ENCODE data around the gene MSH5. TPM values are rescaled to one million over a fixed set of nuclear protein-coding genes. Genes with fewer than 3 reads are reported as not detected.

MSH5 gene
- total RNA-seq, 1 donor from 2014 or later: 50.9 TPM

GRCh38 chr6:31705931-31706330 lies 33.9 kb upstream of the MSH5 start:
- Mint-ChIP-seq H3K27ac (no peak overlapping the region), H3K9me3 (no peaks in the 10 kb centered on the region), H3K4me1 (peaks cover 22% of the 10 kb centered on the region), H3K4me3 (no peak overlapping the region), H3K27me3 (ENCODE audit: insufficient read depth, low read depth) (peaks cover 8% of the 10 kb centered on the region), H3K36me3 (no peaks in the 10 kb centered on the region)
- Histone ChIP-seq H2AFZ (replicated peaks) (no peak overlapping the region), H3K9me3 (ENCODE audit: low read depth) (no peaks in the 10 kb centered on the region), H3K4me2 (no peak overlapping the region), H3K79me2 (ENCODE audit: low read depth) (peaks cover 18% of the 10 kb centered on the region), H3K27ac (no peak overlapping the region), H3K27me3 (no peaks in the 10 kb centered on the region), H3K9ac (no peak overlapping the region), H3F3A (ENCODE audit: low read depth) (no peaks in the 10 kb centered on the region), H3K36me3 (no peaks in the 10 kb centered on the region), H3K4me3 (no peak overlapping the region), H3K4me1 (no peaks in the 10 kb centered on the region), H4K20me1 (ENCODE audit: low read depth) (no peaks in the 10 kb centered on the region)
- DNase-seq (ENCODE audit: low spot score): no peak
- TF ChIP-seq EZH2phosphoT487 (IDR thresholded peaks at IDR 0.05): no peak
- TF ChIP-seq CTCF (IDR thresholded peaks at IDR 0.05): no peak
- no peak for TF ChIP-seq EZH2 (IDR thresholded peaks at IDR 0.05)

- H3K36me3 Mint-ChIP-seq: no peaks in the 10 kb centered on the region
- Histone ChIP-seq H3K4me2 (no peak within 1 kb of the TSS), H2AFZ (replicated peaks) (no peak within 1 kb of the TSS), H3K9ac (no peak within 1 kb of the TSS), H3K27me3 (no peaks in the 10 kb centered on the region), H3K9me3 (ENCODE audit: low read depth) (no peaks in the 10 kb centered on the region), H4K20me1 (ENCODE audit: low read depth) (no peaks in the 10 kb centered on the region), H3K36me3 (no peaks in the 10 kb centered on the region), H3K79me2 (ENCODE audit: low read depth) (peaks cover 11% of the 10 kb centered on the region), H3K4me1 (no peaks in the 10 kb centered on the region), H3K27ac (no peak within 1 kb of the TSS), H3K4me3 (no peak within 1 kb of the TSS), H3F3A (ENCODE audit: low read depth) (no peaks in the 10 kb centered on the region)
- H3K27ac Mint-ChIP-seq: no peak within 1 kb of the TSS
- TF ChIP-seq EZH2phosphoT487 (IDR thresholded peaks at IDR 0.05) (no peak), EZH2 (IDR thresholded peaks at IDR 0.05) (no peak), CTCF (IDR thresholded peaks at IDR 0.05) (no peak)
- no peak for DNase-seq (ENCODE audit: low spot score)
- peak within 1 kb of the TSS; percentile 21 for H3K4me3 Mint-ChIP-seq
- H3K4me1 Mint-ChIP-seq: peaks cover 18% of the 10 kb centered on the region
- peaks cover 8% of the 10 kb centered on the region for H3K27me3 Mint-ChIP-seq (ENCODE audit: insufficient read depth, low read depth)
- no peaks in the 10 kb centered on the region for H3K9me3 Mint-ChIP-seq
Observed at GRCh38 chr6:31706599-31706998, 33.2 kb upstream of the MSH5 start, which contains the start of gene LY6G6F. Gene LY6G6F (plus strand): TSS chr6:31706866. CDS start chr6:31706907, 41 bp downstream.

- Histone ChIP-seq H3K4me1 (no peaks in the 10 kb centered on the region), H3F3A (ENCODE audit: low read depth) (no peaks in the 10 kb centered on the region), H3K79me2 (ENCODE audit: low read depth) (peaks cover under 1% of the 10 kb centered on the region), H3K9me3 (ENCODE audit: low read depth) (no peaks in the 10 kb centered on the region), H3K4me3 (no peak overlapping the region), H3K27ac (no peak overlapping the region), H3K9ac (no peak overlapping the region), H4K20me1 (ENCODE audit: low read depth) (no peaks in the 10 kb centered on the region), H3K27me3 (no peaks in the 10 kb centered on the region), H3K4me2 (no peak overlapping the region), H2AFZ (replicated peaks) (no peak overlapping the region), H3K36me3 (no peaks in the 10 kb centered on the region)
- H3K36me3 Mint-ChIP-seq: no peaks in the 10 kb centered on the region
- H3K27ac Mint-ChIP-seq: no peak overlapping the region
- TF ChIP-seq EZH2 (IDR thresholded peaks at IDR 0.05): no peak
- no peak for TF ChIP-seq EZH2phosphoT487 (IDR thresholded peaks at IDR 0.05)
- TF ChIP-seq CTCF (IDR thresholded peaks at IDR 0.05): no peak
- H3K27me3 Mint-ChIP-seq (ENCODE audit: insufficient read depth, low read depth): peaks cover 15% of the 10 kb centered on the region
- no peak overlapping the region for H3K4me3 Mint-ChIP-seq
- H3K9me3 Mint-ChIP-seq: no peaks in the 10 kb centered on the region
- H3K4me1 Mint-ChIP-seq: peaks cover 21% of the 10 kb centered on the region
- no peak for DNase-seq (ENCODE audit: low spot score)
Observed at GRCh38 chr6:31707701-31708100, 32.1 kb upstream of the MSH5 start.

Measured in neural progenitor cell (in vitro differentiated cells).